GM08714 (cell line): ENCODE measurements around the gene CACNA1B.
"Not testable (repeated sequence)": the region's sequence is repeated elsewhere in the genome, so short reads cannot be mapped to it uniquely, and the experiment has no call there.

Experiments
- H3K4me3 ChIP-seq: fragments of 200-500 bp; sonication (Bioruptor generic); 2 replicates; pipeline ENCODE4 v1.5.1; 2014; ENCODE audit warnings: mild to moderate bottlenecking, low read length, inconsistent platforms
- ZNF274 ChIP-seq: IDR thresholded peaks from 2 replicates; pipeline ENCODE4 v1.6.1; 2012; ENCODE audit warnings: mild to moderate bottlenecking, low read depth, low read length

CACNA1B gene

GRCh38 chr9:137877506-137878122 lies at the start of gene CACNA1B:
Gene CACNA1B (plus strand): TSS chr9:137877782. CDS start chr9:137877934, 152 bp downstream.
- H3K4me3 ChIP-seq = not testable (repeated sequence)

- no peak overlapping the region for H3K4me3 ChIP-seq
- no peak for TF ChIP-seq ZNF274
Observed at GRCh38 chr9:137827908-137828526, 49.6 kb upstream of the CACNA1B start.

- H3K4me3 ChIP-seq = no peak overlapping the region
- no peak for TF ChIP-seq ZNF274
Observed at GRCh38 chr9:137828527-137829259, 48.9 kb upstream of the CACNA1B start.

GRCh38 chr9:137829260-137829996 lies 48.2 kb upstream of the CACNA1B start:
- no peak for TF ChIP-seq ZNF274
- H3K4me3 ChIP-seq = no peak overlapping the region

GRCh38 chr9:137832191-137832700 lies 45.3 kb upstream of the CACNA1B start:
- no peak overlapping the region for H3K4me3 ChIP-seq
- no peak for TF ChIP-seq ZNF274

- TF ChIP-seq ZNF274 = no peak
Observed at GRCh38 chr9:137832830-137833590, 44.6 kb upstream of the CACNA1B start.

GRCh38 chr9:137833721-137834613 lies 43.6 kb upstream of the CACNA1B start:
- no peak for TF ChIP-seq ZNF274
- H3K4me3 ChIP-seq = no peak overlapping the region

More at GRCh38 chr9:137832830-137833590, 44.6 kb upstream of the CACNA1B start:
- H3K4me3 ChIP-seq = no peak overlapping the region

GRCh38 chr9:137834846-137835546 lies 42.6 kb upstream of the CACNA1B start:
- TF ChIP-seq ZNF274 = no peak
- no peak overlapping the region for H3K4me3 ChIP-seq

- no peak for TF ChIP-seq ZNF274
- no peak overlapping the region for H3K4me3 ChIP-seq
Observed at GRCh38 chr9:137836151-137836830, 41.3 kb upstream of the CACNA1B start.

GRCh38 chr9:137836831-137837241 lies 40.7 kb upstream of the CACNA1B start:
- no peak for TF ChIP-seq ZNF274
- H3K4me3 ChIP-seq = no peak overlapping the region

GRCh38 chr9:137837345-137838278 lies 40.0 kb upstream of the CACNA1B start:
- TF ChIP-seq ZNF274 = no peak
- no peak overlapping the region for H3K4me3 ChIP-seq
